LNCaP clone FGC (cell line): ENCODE results near the gene FANCD2OS.
"Not testable (repeated sequence)": the region's sequence is repeated elsewhere in the genome, so short reads cannot be mapped to it uniquely, and the experiment has no call there.

Experiments used
- DNase-seq: peaks from one replicate; pipeline ENCODE4 v3.0.0-alpha.2; 2011; ENCODE audit warnings: low read depth
- H3K4me3 ChIP-seq: 2 replicates; pipeline ENCODE4 v1.5.1; 2011; ENCODE audit warnings: mild to moderate bottlenecking, low read depth, low read length, control low read depth
- CTCF ChIP-seq: IDR thresholded peaks from 2 replicates; pipeline ENCODE4 v1.5.1; 2012; ENCODE audit warnings: mild to moderate bottlenecking; ENCODE audit not compliant: control insufficient read depth, insufficient read depth; ENCODE audit errors: extremely low read depth

The FANCD2OS gene

GRCh38 chr3:10145685-10146084, 37.6 kb upstream of the FANCD2OS start:
- DNase-seq: no peak
- no peak for TF ChIP-seq CTCF
- H3K4me3 ChIP-seq: no peak overlapping the region

- DNase-seq: no peak
- peak overlapping the region; percentile 65 for H3K4me3 ChIP-seq
- no peak for TF ChIP-seq CTCF
Measured at GRCh38 chr3:10142707-10143560, 34.9 kb upstream of the FANCD2OS start.

- DNase-seq: no peak
- no peak for TF ChIP-seq CTCF
- peak overlapping the region; percentile 65; the same call in 1 of the 2 replicates for H3K4me3 ChIP-seq
Measured at GRCh38 chr3:10140996-10141546, 33.0 kb upstream of the FANCD2OS start.

GRCh38 chr3:10137178-10137577, 29.1 kb upstream of the FANCD2OS start:
- no peak for DNase-seq
- TF ChIP-seq CTCF: no peak
- H3K4me3 ChIP-seq: no peak overlapping the region

GRCh38 chr3:10136426-10137005, 28.5 kb upstream of the FANCD2OS start:
- no peak overlapping the region for H3K4me3 ChIP-seq
- no peak for DNase-seq
- no peak for TF ChIP-seq CTCF

GRCh38 chr3:10135872-10136271, 27.8 kb upstream of the FANCD2OS start:
- not testable (repeated sequence) for H3K4me3 ChIP-seq, DNase-seq

- H3K4me3 ChIP-seq: no peak overlapping the region
- DNase-seq: no peak
- TF ChIP-seq CTCF: no peak
Measured at GRCh38 chr3:10122724-10123123, 14.7 kb upstream of the FANCD2OS start.
